GM21423 (cell line): Measurements from ENCODE around the gene CCDC33.

Experiments used
- ATAC-seq: cut with Tn5 transposase; IDR thresholded peaks from one replicate; pipeline ENCODE4 v1.9.1; 2021; ENCODE audit warnings: mild to moderate bottlenecking, moderate library complexity; ENCODE audit not compliant: unreplicated experiment

Gene CCDC33

GRCh38 chr15:74235962-74236361 lies at the start of gene CCDC33:
TSS of gene CCDC33 (plus strand) at chr15:74236326. CDS start at chr15:74236720, 394 bp downstream.
- ATAC-seq = no peak

GRCh38 chr15:74188216-74188615 lies 47.9 kb upstream of the CCDC33 start:
- ATAC-seq = no peak

GRCh38 chr15:74191798-74192197 lies 44.3 kb upstream of the CCDC33 start:
- no peak for ATAC-seq

GRCh38 chr15:74192751-74193150 lies 43.4 kb upstream of the CCDC33 start:
- ATAC-seq = no peak

- ATAC-seq = no peak
Measured at GRCh38 chr15:74193299-74193718, 42.8 kb upstream of the CCDC33 start.

- ATAC-seq = no peak
Measured at GRCh38 chr15:74193905-74194304, 42.2 kb upstream of the CCDC33 start.

GRCh38 chr15:74194572-74195559 lies 41.3 kb upstream of the CCDC33 start:
- no peak for ATAC-seq

GRCh38 chr15:74196175-74196574 lies 40.0 kb upstream of the CCDC33 start:
- no peak for ATAC-seq

- no peak for ATAC-seq
Measured at GRCh38 chr15:74197176-74197965, 38.8 kb upstream of the CCDC33 start.

- no peak for ATAC-seq
Measured at GRCh38 chr15:74199297-74199652, 36.9 kb upstream of the CCDC33 start.

GRCh38 chr15:74200412-74200815 lies 35.7 kb upstream of the CCDC33 start:
- ATAC-seq = no peak

GRCh38 chr15:74200871-74201419 lies 35.2 kb upstream of the CCDC33 start:
- no peak for ATAC-seq

GRCh38 chr15:74201710-74202420 lies 34.3 kb upstream of the CCDC33 start:
- ATAC-seq = no peak

GRCh38 chr15:74202452-74203401 lies 33.4 kb upstream of the CCDC33 start, which contains the start of gene STRA6:
TSS of gene STRA6 (minus strand) at chr15:74202787. CDS start at chr15:74202267, 520 bp downstream.
- no peak for ATAC-seq

GRCh38 chr15:74203914-74204431 lies 32.2 kb upstream of the CCDC33 start:
- ATAC-seq = no peak

GRCh38 chr15:74205582-74205947 lies 30.6 kb upstream of the CCDC33 start:
- ATAC-seq = no peak

- no peak for ATAC-seq
Measured at GRCh38 chr15:74206801-74207281, 29.3 kb upstream of the CCDC33 start.

- no peak for ATAC-seq
Measured at GRCh38 chr15:74207652-74208440, 28.3 kb upstream of the CCDC33 start.
